Activated CD8-positive, alpha-beta memory T cell treated with anti-CD3 and anti-CD28 coated beads, Interleukin-2, amount 50 U/mL, for 24 hours (primary cell): ENCODE measurements around the gene ADM5.
"Not testable (repeated sequence)": the region's sequence is repeated elsewhere in the genome, so short reads cannot be mapped to it uniquely, and the experiment has no call there.

Experiments used
- DNase-seq: peaks from one replicate; pipeline ENCODE4 v3.0.0-alpha.2; 2020; ENCODE audit errors: extremely low read depth

The ADM5 gene

DNA sequence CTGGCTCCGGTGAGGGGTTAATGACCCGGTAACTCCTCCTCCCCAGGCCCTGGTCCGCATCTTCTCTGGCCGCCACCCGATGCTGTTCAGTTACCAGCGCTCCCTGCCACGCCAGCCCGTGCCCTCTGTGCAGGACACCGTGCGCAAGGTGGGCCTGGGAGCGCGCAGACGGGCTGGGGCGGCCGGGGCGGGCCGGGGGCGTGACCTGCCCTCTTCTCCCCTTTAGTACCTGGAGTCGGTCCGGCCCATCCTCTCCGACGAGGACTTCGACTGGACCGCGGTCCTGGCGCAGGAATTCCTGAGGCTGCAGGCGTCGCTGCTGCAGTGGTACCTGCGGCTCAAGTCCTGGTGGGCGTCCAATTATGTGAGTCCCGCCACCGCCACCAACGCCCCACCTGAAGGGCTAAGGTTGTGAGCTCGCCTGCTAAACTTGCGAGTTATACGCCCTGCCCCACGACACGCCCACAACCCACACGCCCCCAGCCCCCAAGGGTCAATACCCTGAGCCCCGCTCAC lies 11.9 kb downstream of the ADM5 start:
- DNase-seq: no peak

DNA sequence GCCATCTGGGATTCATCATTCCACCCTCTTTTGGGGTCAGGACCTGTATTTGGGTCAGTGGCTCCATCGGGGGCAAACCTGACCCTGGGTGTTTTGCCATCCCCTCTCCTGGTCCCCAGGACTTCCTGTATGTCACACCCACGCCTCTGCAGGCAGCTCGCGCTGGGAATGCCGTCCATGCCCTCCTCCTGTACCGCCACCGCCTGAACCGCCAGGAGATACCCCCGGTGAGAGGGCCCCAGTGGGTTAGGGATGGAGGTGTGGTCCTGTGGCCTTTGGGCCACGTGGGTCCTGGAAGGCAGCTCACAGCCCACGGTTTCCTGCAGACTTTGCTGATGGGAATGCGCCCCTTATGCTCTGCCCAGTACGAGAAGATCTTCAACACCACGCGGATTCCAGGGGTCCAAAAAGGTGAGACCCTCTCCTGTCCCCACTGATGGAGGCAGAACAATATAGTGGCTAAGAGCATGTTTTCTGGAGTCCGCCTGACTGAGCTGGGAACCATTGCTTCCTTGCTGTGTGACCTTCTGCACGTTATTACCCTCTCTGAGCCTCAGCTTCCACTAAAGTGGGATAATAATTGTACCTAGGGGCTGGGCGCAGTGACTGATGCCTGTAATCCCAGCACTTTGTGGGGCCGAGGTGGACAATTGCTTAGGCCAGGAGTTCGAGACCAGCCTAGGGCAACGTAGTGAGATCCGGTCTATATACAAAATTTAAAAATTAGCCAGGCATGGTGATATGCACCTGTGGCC lies 15.7 kb downstream of the ADM5 start:
- DNase-seq: no peak

DNA sequence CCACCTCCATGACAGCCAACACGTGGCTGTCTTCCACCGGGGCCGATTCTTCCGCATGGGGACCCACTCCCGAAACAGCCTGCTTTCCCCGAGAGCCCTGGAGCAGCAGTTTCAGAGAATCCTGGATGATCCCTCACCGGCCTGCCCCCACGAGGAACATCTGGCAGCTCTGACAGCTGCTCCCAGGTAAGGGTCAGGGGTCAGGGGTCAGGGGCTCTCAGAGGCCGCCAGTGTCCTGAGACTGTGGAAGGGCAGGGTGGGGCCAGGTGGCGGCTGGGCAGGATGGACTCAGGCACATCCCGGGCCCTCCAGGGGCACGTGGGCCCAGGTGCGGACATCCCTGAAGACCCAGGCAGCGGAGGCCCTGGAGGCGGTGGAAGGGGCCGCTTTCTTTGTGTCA lies 16.5 kb downstream of the ADM5 start:
- no peak for DNase-seq

DNA sequence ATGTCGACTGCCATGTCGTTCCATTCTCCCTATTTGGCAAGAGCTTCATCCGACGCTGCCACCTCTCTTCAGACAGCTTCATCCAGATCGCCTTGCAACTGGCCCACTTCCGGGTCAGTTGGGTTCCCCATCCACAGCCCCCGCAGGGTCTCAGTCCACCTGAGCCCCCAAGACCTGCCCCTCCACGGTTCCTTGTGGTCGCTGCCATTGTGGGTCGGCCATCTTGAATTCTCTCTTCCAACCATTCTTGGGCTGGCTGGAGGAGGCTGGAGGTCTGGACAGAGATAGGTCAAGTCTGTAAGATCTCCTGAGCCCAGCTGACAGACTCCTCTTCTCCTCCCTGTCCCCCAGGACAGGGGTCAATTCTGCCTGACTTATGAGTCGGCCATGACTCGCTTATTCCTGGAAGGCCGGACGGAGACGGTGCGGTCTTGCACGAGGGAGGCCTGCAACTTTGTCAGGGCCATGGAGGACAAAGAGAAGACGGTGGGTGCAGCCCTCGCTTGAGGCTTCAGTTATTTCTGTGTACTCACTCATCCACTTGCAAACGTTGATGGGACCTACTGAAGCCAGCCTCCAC lies 21.1 kb downstream of the ADM5 start:
- no peak for DNase-seq

DNA sequence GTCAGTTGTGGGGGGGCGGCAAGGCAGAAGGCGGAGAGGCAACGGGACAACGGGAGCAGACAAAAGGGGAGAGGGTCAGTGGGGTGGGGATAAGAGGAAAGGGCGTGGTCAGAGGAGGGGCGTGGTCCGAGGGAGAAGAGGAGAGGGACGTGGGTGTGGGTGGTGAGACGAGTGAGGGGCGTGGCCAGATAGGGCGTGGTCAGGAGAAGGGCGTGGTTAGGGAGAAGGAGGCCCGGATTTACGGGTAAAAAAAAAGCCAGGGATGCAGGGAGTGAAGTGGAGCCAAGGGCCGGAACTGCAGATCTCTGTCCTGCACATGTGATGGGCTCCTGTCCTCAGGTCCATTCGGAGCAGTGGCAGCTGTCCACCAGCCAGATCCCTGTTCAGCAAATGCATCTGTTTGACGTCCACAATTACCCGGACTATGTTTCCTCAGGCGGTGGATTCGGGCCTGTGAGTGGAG lies 23.0 kb downstream of the ADM5 start:
- no peak for DNase-seq

DNA sequence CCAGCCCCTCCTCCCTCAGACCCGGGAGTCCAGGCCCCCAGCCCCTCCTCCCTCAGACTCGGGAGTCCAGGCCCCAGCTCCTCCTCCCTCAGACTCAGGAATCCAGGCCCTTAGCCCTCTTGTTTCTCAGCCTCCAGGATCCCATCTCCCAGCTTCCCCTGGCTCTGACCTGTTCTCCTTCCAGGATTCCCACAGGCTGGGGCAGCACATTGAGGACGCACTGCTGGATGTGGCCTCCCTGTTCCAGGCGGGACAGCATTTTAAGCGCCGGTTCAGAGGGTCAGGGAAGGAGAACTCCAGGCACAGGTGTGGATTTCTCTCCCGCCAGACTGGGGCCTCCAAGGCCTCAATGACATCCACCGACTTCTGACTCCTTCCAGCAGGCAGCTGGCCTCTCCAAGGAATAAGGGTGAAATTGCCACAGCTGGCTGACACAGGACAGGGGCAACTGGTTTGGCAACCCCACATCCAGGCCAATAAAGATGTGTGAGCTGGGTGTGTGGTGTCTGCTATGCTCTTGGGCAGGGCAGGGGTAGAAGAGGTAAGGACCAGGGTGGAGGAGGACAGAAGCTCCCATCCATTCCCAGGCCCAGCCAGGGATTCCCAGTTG lies 23.9 kb downstream of the ADM5 start:
- no peak for DNase-seq

DNA sequence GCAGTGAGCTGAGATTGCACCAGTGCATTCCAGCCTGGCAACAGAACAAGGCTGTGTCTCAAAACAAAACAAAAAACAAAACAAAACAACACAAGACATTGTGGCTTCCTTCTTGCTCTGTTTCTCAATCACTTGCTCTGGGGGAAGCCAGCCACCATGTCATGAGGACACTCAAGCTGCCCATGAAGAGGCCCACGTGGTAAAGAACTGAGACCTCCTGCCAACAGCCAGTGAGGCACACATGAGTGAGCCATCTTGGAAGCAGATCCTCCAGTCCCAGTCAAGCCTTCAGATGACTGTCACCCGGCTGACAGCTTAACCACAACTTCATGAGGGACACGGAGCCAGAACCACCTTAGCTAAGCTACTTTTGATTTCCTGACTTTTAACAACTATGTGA lies 26.8 kb downstream of the ADM5 start:
- DNase-seq: no peak

DNA sequence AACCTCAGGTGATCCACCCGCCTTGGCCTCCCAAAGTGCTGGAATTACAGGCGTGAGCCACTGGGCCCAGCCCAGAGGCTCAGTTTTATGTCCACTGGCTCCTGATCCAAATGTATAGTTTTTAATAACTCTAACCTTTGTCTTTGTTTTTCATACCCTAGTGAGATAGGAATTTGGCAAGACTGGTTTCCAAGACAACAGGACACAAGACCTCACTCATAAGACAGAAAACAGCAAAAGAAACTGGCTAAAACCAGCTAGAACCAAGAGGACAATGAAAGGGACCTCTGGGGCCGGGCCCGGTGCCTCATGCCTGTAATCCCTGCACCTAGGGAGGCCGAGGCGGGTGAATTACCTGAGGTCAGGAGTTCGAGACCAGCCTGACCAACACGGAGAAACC lies 29.1 kb downstream of the ADM5 start:
- DNase-seq: no peak

DNA sequence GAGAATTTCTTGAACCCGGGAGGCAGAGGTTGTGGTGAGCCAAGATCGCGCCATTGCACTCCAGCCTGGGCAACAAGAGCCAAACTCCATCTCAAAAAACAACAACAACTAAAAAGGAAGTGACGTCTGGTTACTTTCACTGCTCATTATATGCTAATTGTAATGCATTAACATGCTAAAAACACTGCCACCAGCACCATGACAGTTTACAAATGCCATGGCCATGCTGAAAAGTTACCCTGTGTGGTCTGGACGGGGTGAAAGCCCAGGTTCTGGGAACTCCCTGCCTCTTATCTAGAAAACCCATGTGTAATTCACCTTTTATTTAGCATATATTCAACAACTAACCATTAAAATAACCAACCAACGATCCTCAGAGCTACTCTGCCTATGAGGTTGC lies 29.6 kb downstream of the ADM5 start:
- DNase-seq: no peak

DNA sequence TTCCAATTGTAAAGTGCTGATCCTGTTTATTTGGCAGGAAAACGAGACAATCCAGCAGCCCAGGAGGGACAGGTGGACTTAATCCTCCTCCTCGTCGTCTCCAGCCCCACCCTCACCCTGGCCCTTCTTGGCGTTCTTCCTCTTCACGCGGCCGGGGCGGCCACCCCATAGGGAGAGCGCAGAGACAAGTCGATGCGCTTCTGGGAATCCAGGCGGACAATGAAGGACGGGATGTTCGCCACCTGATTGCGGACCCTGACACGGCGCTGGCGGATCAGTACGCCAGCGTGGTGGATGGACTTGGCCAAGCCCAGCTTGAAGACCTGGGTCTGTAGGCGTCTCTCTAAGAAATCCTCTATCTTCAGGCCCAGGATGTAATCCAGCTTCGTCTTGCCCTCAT lies 30.0 kb downstream of the ADM5 start:
- not testable (repeated sequence) for DNase-seq

DNA sequence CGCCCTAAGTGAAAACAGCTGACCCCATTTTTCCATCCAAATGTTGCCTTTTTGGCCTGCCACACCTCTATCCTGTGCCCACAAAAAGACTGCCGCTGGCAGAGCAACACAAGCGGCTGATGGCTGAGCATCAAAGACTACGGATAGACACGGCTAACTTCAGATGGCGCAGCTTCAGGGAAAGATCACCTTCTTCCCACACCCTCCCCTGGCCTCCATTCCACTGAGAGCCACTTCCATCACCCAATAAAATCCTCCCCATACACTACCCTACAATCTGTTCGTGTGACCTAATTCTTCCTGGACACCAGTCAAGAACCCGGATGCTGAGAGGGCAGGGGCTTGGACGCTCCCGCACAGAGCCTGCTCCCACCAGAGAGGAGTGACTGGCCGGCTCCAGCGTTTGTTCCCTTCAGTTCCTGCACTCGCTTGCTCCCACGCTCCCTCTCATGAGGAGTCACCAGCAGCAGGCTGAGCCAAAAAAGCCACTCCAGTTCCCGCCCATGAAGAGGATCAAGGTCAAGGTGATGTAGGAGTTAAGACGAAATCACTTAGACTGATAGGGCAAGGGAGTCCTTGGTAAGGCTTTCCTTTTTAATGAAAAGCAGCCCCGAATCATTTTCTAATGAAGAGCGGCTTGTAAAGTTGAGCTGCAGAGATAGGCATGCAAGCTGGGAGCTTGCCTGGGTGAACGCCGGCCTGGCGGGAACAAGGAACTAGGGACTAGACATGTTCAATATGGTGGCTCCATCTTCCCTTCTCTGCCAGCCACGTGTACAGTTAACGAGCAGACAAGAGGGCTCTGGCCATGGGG lies 38.0 kb downstream of the ADM5 start:
- no peak for DNase-seq

DNA sequence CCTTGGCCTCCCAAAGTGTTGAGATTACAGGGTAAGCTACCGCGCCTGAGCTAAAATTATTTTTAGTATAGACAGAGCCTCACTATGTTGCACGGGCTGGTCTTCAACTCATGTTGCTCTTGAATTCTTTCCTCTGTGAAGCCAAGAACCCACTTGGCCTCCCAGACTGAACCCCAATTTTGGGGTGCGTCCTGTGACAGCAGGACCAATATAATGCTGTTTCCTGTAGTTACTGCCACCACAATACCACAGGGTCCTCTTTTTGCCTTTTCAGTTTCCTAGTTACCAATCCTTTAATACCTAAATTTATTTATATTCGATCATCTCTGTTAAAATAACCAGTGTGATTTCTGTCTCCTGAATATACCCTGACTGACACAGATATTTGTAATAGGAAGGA lies 40.8 kb downstream of the ADM5 start:
- DNase-seq: no peak

DNA sequence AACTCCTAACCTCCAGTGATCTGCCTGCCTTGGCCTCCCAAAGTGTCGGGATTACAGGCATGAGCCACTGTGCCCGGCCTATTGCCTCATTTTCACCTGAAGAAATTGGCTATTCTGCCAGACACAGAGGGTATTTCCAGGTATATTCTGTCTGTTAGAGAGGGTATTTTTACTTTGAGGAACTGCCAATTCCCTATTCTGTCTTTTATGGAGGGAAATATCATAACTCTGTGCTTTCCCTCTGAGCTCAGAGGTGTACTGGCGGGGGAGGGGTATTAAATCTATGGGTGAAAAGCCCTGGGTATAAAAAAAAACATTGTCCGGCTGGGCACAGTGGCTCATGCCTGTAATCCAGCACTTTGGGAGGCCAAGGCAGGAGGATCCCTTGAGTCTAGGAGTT lies 48.9 kb downstream of the ADM5 start:
- no peak for DNase-seq

DNA sequence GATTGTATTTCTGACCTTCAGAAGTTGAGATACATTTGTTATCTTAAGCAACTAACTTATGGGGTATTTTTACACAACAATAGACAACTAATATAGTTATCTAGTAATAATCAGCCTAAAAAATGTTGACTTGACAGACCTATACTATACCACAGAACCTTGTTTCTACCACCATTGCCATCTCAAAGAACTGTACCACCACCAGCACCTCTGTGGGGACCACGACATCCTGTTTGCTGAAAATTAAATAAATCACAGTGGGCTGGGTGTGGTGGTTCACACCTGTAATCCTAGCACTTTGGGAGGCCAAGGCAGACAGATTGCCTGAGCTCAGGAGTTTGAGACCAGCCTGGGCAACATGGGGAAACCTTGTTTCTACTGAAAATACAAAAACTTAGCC lies 49.7 kb downstream of the ADM5 start:
- DNase-seq: no peak

DNA sequence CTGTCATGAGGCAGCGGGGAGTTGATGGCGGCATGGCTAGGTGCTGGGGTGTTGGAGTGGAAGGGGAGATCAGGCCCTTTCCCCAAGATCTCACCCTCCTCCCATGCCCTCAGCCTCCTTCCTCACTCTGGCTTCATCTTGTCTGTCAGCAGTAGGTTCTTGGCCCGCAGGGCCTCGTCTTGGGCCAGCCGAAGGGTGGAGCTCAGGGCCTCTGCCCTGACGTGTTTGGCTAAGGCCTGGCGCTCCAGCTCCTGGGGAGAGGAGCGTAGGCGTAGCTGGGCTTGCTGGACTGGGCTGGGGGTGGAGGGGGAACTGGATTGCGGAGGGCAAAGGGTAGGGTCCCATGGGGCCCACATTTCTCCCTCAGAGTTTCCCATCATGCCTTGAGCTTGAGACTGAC lies 50.5 kb downstream of the ADM5 start:
- no peak for DNase-seq
